GM13977 (cell line): ENCODE measurements around the gene GPM6B.

ENCODE experiments used
- DNase-seq: peaks from one replicate; pipeline ENCODE4 v3.0.0; 2012; ENCODE audit warnings: low spot score
- CTCF ChIP-seq: IDR thresholded peaks from 2 replicates; pipeline ENCODE4 v1.5.1; 2012; ENCODE audit warnings: mild to moderate bottlenecking, control low read depth; ENCODE audit not compliant: insufficient read depth; ENCODE audit errors: extremely low read depth, missing control alignments
- in situ Hi-C: fragments of 300-500 bp; cut with MboI; formaldehyde crosslinking; loops from one replicate; pipeline ENCODE4 v1.12.0; 2022; ENCODE audit warnings: low sequenced_read_pairs, low pct_unique_long_range_greater_than_20kb, mixed read lengths, inconsistent platforms; ENCODE audit not compliant: unreplicated experiment

GPM6B gene

GRCh38 chrX:13816643-13817627, at the start of gene GPM6B:
Gene GPM6B, minus strand, starts transcription at chrX:13817093. Its CDS starts 189 bp downstream, at chrX:13816904.
- TF ChIP-seq CTCF: no peak
- in situ Hi-C loops: no loop called here
- DNase-seq: no peak

DNA sequence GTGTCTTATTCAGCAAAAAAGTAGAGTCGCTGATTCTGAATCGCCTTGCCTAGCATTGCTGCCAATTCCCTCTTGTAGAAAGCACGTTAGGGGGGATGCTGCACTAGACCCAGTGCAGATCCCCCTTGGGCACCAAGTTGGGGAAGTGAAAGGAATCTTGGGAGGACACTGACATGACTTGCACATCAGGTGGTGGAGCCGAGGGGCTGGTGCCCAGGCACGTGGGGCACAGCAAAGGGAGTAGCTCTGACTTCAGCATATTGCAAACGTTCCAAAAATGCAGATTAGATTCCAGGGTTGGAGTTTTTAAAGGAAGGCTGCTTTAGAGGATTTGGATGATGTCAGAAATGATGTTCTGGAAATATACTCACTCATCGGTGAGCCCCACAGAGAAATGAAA, 47.4 kb upstream of the GPM6B start:
- in situ Hi-C loops: no loop called here
- no peak for DNase-seq
- TF ChIP-seq CTCF: no peak

- in situ Hi-C loops: no loop called here
- no peak for TF ChIP-seq CTCF
- no peak for DNase-seq
Observed at GRCh38 chrX:13863324-13863723, 46.4 kb upstream of the GPM6B start.

GRCh38 chrX:13859724-13860123, 42.8 kb upstream of the GPM6B start:
- in situ Hi-C loops: no loop called here
- TF ChIP-seq CTCF: no peak
- no peak for DNase-seq

DNA sequence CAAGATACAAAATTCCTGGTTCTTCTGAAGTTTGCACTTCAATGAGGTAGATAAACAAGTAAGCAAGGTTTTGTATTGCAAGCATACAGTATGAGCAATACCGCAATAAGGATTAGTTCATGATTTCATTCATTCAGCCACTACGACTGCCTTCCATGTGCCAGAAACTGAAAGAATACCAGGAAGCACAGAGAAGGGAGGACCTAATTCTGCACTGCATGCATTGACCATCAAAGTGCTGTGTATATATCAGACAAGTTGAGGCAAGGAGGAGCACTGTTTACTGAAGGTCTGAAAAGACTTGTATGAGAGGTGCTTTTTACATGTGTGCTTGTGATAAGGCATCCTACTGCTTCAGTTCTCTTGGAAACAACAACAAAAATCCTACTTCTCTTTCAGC, 40.9 kb upstream of the GPM6B start:
- in situ Hi-C loops: no loop called here
- no peak for TF ChIP-seq CTCF
- no peak for DNase-seq

DNA sequence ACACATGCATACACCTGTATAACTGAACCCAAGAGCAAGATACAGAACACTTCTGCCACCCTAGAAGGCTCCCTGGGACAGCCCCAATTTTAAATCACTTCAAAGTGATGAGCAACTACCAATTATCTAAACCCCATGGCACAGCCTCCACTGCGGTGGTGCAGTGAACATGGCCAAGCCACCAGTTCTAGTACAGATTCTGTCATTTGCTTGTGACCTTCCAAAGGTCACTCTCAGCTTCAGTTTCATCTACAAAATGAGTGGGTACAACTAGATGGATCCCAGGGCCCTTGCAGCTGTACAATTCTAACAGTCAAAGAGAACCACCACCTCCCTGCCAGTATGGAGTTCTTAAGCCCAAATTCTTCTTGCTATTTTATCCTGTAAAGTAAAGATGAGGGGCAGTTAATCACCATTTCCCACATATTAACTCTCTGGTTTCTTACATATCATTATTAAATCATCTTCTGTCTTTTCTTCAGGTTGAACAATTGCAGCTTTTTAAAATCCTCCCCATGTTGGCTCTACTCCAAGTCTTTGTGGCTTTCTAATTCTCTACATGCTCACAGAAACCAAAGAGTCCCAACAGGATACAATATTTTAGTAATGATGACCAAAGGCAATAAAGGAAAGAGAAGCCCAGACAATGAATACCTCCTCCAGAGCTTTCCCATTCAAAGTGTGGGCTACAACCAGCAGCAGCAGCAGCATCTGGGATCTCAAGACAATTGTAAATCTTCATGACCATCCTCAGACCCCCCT, 39.0 kb upstream of the GPM6B start:
- no peak for DNase-seq
- no peak for TF ChIP-seq CTCF
- in situ Hi-C loops: no loop called here
